Gastrocnemius medialis (tissue), 4 donors: Measurements from ENCODE around the gene SRP68. TPM values are rescaled to one million over a fixed set of nuclear protein-coding genes. Genes with fewer than 3 reads are reported as not detected.

ENCODE experiments used
- ATAC-seq, 2 donors: fragments of 150-250 bp; one replicate each; pipeline ENCODE4 v1.9.1; 2016
- DNase-seq, 2 donors: peaks; one replicate each; pipeline ENCODE4 v3.0.0-alpha.2; 2019
- H3K27ac ChIP-seq, 4 donors: fragments of 200-600 bp; sonication (generic); 1 replicate in 1 of 4; 2 replicates in 3 of 4; pipeline ENCODE4 v1.5.1; 2016 to 2018; ENCODE audit warnings: mild to moderate bottlenecking in 2 of 4, moderate library complexity in 1 of 4
- H3K27me3 ChIP-seq, 3 donors: fragments of 200-600 bp; sonication (generic) in 2 of 3; 1 replicate in 1 of 3; 2 replicates in 2 of 3; pipeline versions ENCODE4 v1.5.1 to v1.6.0; 2016 to 2019; ENCODE audit warnings: mild to moderate bottlenecking in 1 of 3, moderate library complexity in 1 of 3
- H3K36me3 ChIP-seq, 2 donors: fragments of 200-600 bp; sonication (generic) in 1 of 2; one replicate each; pipeline ENCODE4 v1.5.1; 2017 to 2018
- H3K4me1 ChIP-seq, 2 donors: fragments of 200-600 bp; sonication (generic) in 1 of 2; one replicate each; pipeline ENCODE4 v1.5.1; 2016 to 2017; ENCODE audit warnings: mild to moderate bottlenecking in 2 of 2
- H3K4me3 ChIP-seq, 4 donors: fragments of 200-600 bp; sonication (generic) in 3 of 4; 1 replicate in 1 of 4; 2 replicates in 3 of 4; pipeline ENCODE4 v1.5.1; 2016 to 2019; ENCODE audit warnings: mild to moderate bottlenecking in 2 of 4
- H3K9me3 ChIP-seq, 3 donors: fragments of 200-600 bp; sonication (generic) in 2 of 3; 1 replicate in 1 of 3; 2 replicates in 2 of 3; pipeline ENCODE4 v1.5.1; 2016 to 2019
- CTCF ChIP-seq, 5 experiments: fragments of 450-650 bp in 3 of 5; fragments of 200-600 bp in 2 of 5; sonication (generic) in 2 of 5; IDR thresholded peaks in 4 of 5; conservative IDR thresholded peaks in 1 of 5; 1 replicate in 4 of 5; 2 replicates in 1 of 5; pipeline ENCODE4 v1.5.1; 2016 to 2019; ENCODE audit warnings: antibody characterized with exemption in 5 of 5, mild to moderate bottlenecking in 3 of 5, moderate library complexity in 3 of 5
- POLR2A ChIP-seq, 2 donors: fragments of 450-650 bp; IDR thresholded peaks; one replicate each; pipeline ENCODE4 v1.6.1; 2017; ENCODE audit warnings: antibody characterized with exemption in 2 of 2, mild to moderate bottlenecking in 2 of 2, moderate library complexity in 2 of 2
- in situ Hi-C, 4 donors: fragments of 200-750 bp; cut with MboI; loops; one replicate each; pipeline versions ENCODE4 v1.15.0 to v1.8.0; 2017; ENCODE audit warnings: low sequenced_read_pairs in 4 of 4
- intact Hi-C: fragments of 100-400 bp; cut with DNase I; formaldehyde crosslinking; loops from one replicate; pipeline ENCODE4 v1.15.1; 2023; ENCODE audit warnings: low total_unique reads
- total RNA-seq, 4 donors: library from RNA; depleted of rRNA; stranded (reverse); fragments of >200 nt; gene quantifications; one replicate each; pipeline versions ENCODE4 v1.1.0 to v1.2.3, GENCODE V29; 2016

SRP68 gene
- total RNA-seq, 4 donors from 2014 or later = 33.0 to 76.7 (median 66.7) TPM

GRCh38 chr17:76095943-76096342 is 23.6 kb upstream of the SRP68 start:
- DNase-seq (no peak), ATAC-seq (no peak)
- no peak for TF ChIP-seq CTCF (IDR thresholded peaks at IDR 0.05 in 4 of 5, conservative IDR thresholded peaks at IDR 0.05 in 1 of 5)
- Histone ChIP-seq H3K36me3 (peaks cover 0 to 81% of the 10 kb centered on the region in 2 donors), H3K27me3 (no peaks in the 10 kb centered on the region), H3K27ac (no peak overlapping the region), H3K4me1 (no peaks in the 10 kb centered on the region), H3K4me3 (no peak overlapping the region), H3K9me3 (no peaks in the 10 kb centered on the region)
- intact Hi-C loops (no loop called here), in situ Hi-C loops (no loop called here)

- no peak for TF ChIP-seq POLR2A (IDR thresholded peaks at IDR 0.05)
- no peak for TF ChIP-seq CTCF (IDR thresholded peaks at IDR 0.05 in 4 of 5, conservative IDR thresholded peaks at IDR 0.05 in 1 of 5)
These were observed 21.7 kb upstream of the SRP68 start for GRCh38 chr17:76094046-76094445.

GRCh38 chr17:76092526-76093413 is 20.5 kb upstream of the SRP68 start:
- in situ Hi-C loops (no loop called here), intact Hi-C loops (no loop called here)
- Histone ChIP-seq H3K4me1 (no peaks in the 10 kb centered on the region), H3K36me3 (peaks cover 0 to 94% of the 10 kb centered on the region in 2 donors), H3K9me3 (no peaks in the 10 kb centered on the region), H3K4me3 (no peak overlapping the region), H3K27ac (no peak overlapping the region), H3K27me3 (no peaks in the 10 kb centered on the region)
- DNase-seq (no peak), ATAC-seq (no peak)
- TF ChIP-seq CTCF (IDR thresholded peaks at IDR 0.05 in 4 of 5, conservative IDR thresholded peaks at IDR 0.05 in 1 of 5) (no peak), POLR2A (IDR thresholded peaks at IDR 0.05) (no peak)

More at GRCh38 chr17:76094046-76094445, 21.7 kb upstream of the SRP68 start:
- in situ Hi-C loops (no loop called here), intact Hi-C loops (no loop called here)
- Histone ChIP-seq H3K36me3 (peaks cover 0 to 84% of the 10 kb centered on the region in 2 donors), H3K4me3 (no peak overlapping the region), H3K27me3 (no peaks in the 10 kb centered on the region), H3K9me3 (no peaks in the 10 kb centered on the region), H3K27ac (no peak overlapping the region), H3K4me1 (no peaks in the 10 kb centered on the region)
- no peak for DNase-seq
- no peak for ATAC-seq

GRCh38 chr17:76091526-76092286 is 19.4 kb upstream of the SRP68 start:
- Histone ChIP-seq H3K27ac (no peak overlapping the region), H3K36me3 (peaks cover 0 to 94% of the 10 kb centered on the region in 2 donors), H3K4me1 (no peaks in the 10 kb centered on the region), H3K9me3 (no peaks in the 10 kb centered on the region), H3K4me3 (no peak overlapping the region), H3K27me3 (no peaks in the 10 kb centered on the region)
- ATAC-seq (no peak), DNase-seq (no peak)
- TF ChIP-seq CTCF (IDR thresholded peaks at IDR 0.05 in 4 of 5, conservative IDR thresholded peaks at IDR 0.05 in 1 of 5) = no peak
- no peak for TF ChIP-seq POLR2A (IDR thresholded peaks at IDR 0.05)
- in situ Hi-C loops (no loop called here), intact Hi-C loops (no loop called here)
